NCI-H2196 treated with DMSO at 0.1 percent for 48 hours (cell line): Measurements from ENCODE around the gene PTPRM.

Experiments used
- DNase-seq: peaks from one replicate; lab custom pipeline; 2025; ENCODE audit not compliant: unreplicated experiment; lab: John Stamatoyannopoulos, UW

Gene PTPRM

GRCh38 chr18:8373486-8373885 is 806.4 kb downstream of the PTPRM start:
- no peak for DNase-seq

DNA sequence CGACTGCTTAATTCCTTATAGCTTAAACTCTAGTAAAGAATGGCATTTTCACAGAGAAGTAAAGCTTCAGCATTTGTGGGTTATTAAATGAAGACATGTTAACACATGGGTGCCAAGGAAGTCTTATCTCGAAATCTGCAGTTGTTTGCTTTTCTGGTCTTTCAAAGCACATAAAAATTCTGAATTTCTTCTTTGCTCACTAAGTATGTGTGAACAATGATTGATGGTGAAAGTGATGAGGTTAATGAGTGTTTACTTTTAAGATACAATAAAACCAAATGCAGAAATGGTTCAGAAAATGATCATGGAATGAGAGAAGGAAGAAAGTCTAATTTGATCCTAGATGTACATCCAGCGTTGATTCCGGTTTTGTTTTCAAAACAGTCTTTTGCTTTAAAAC is 807.6 kb downstream of the PTPRM start:
- DNase-seq = no peak

- no peak for DNase-seq
These were observed 808.1 kb downstream of the PTPRM start for GRCh38 chr18:8375249-8375648.

DNA sequence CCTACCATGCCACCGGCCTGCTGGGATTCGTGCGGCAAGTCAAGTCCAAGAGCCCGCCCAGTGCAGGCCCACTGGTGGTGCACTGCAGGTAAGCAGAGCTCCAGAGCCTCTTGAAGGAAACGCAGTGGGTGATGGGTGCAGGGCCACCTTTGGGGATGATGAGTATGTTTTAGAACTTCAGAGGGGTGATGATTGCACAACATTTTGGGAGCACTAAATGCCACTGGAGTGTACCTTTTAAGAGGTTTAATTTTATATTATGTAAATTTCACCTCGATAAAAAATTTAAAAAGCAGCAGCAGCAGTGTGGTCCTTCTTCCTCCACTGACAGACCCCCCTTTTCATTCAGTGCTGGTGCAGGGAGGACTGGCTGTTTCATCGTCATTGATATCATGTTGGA is 809.0 kb downstream of the PTPRM start:
- no peak for DNase-seq

- DNase-seq = no peak
These were observed 812.2 kb downstream of the PTPRM start for GRCh38 chr18:8379187-8379941.

DNA sequence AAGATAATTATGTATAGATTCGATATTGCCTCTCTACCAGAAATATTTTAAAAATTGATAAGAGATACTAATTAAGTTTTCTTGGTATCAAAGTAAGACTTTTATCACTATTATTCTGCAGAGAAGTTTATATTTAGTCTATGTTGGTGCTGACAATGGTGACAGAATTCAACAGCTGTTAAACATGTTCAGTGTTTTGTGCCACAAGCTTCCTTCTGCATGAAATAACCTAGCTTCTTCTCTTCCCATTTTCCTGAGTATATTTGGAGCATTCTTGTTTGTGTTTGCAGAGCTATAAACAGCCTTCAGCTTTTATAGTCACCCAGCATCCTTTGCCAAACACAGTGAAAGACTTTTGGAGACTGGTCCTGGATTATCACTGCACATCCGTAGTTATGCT is 812.9 kb downstream of the PTPRM start:
- no peak for DNase-seq

GRCh38 chr18:8380926-8381325 is 813.8 kb downstream of the PTPRM start:
- DNase-seq = no peak

- DNase-seq = no peak
These were observed 814.8 kb downstream of the PTPRM start for GRCh38 chr18:8381821-8382459.

- no peak for DNase-seq
These were observed 818.3 kb downstream of the PTPRM start for GRCh38 chr18:8385400-8385799.

DNA sequence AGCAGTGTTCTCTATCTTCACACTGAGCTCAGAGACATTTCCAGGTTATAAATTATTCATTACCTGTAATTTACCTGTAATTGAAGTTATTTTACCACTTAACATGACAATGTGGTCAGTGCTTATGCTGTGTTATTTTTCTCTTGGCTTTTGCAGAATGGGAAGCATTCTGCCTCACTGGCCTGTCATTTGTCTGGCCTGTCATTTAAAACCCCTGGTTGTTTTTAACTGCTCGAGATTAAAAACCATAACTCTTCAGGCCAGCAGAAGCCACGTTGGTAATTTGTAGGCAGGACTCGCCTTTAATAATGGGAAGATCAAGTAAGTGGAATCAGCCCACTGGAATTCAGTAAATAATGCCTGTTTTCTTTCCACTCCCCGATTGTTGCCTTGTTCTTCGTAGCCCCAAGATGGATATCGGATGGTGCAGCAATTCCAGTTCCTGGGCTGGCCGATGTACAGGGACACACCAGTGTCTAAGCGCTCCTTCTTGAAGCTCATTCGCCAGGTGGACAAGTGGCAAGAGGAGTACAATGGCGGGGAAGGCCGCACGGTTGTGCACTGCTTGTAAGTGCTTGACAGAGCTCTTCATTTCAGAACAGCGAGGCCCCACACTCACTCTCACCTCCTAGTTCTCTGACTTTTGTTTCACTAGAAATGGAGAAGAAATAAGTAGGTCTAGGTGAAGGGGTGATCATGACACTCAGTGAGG is 819.7 kb downstream of the PTPRM start:
- no peak for DNase-seq

DNA sequence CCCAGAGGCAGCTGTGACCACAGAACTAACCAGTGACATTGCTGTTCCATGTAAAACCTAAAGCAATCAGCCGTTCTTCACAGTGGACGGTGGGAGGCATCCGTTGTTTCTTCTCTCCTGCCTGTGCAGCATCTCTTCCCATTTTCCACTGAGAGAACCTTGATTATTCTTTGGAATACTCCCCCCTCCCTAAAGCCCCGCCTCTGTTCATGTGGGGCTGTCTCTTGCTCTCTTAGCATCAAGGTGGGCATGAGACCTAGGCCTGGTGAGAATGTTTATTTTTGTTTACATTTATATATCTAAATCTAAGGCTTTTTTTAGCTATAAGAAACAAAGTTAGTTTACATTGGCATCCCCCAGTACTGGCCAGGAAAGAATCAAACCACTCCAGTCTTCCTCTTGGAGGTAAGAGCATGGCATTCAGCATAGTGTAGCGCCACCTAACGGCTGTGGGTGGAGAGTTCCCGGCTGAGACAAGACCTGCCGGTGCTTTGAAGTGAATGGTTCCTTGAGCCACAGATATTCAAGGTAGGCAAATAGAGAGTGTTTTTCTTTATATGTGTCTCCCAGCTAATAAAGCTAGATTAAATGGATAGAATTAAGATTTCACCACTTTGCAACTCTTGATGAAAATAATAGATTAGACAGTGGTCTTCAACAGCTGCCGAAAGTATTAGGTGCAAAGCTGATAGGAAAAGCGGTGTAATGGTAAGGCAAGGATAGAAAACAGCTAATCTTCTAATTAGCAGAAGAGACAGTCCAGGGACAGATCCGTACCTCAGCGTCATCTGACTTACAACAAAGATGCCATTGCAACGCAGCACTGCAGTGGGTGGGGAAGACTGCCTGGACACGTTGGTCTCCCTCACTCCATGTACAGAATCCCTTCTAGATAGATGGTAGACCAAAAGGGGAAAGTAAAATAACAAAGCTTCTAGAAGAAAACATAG is 822.5 kb downstream of the PTPRM start:
- peak; percentile 53 for DNase-seq

GRCh38 chr18:8391068-8391467 is 824.0 kb downstream of the PTPRM start:
- no peak for DNase-seq

GRCh38 chr18:8396254-8396653 is 829.1 kb downstream of the PTPRM start:
- DNase-seq = no peak

GRCh38 chr18:8397034-8397433 is 829.9 kb downstream of the PTPRM start:
- DNase-seq = no peak

GRCh38 chr18:8399138-8399537 is 832.0 kb downstream of the PTPRM start:
- no peak for DNase-seq

- no peak for DNase-seq
These were observed 833.2 kb downstream of the PTPRM start for GRCh38 chr18:8400193-8400752.

DNA sequence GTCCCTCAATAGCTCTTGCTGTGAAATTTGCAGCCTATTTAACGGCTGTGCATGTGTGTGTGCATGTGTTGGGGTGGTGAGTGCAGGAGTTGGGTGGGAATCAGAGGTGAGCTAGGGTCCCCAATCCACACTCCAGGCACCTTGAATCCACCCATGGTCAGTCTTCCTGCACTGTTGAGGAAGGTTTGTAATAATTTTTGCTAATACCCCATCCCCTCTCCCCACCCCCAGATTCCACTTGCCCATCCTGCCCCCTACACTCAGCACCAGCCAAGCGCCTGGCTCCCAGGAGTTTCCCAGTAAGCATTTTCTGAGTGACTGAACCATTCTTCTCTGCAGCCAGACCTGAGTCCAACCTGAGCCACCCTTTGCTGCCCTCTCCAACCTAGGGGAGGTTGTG is 833.7 kb downstream of the PTPRM start:
- no peak for DNase-seq

DNA sequence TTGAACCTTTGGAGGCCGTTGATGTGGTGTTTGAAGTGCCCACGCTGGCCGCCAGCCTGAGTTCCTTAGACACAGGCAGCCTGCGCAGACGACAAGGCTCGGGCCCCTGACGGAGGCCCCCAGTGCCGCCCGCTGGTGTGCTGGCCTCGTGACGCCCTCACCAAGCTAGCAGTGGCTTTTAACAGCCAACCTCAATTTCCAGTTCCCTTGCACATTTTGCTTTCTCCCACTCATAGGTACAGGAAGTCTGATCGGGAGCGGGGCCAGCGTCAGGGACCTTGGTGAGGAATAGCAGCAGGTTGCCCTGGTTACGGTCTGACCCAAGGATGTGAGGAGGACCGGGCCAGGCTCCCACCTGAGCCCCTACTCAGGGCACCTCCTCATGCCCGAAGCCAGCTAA is 834.5 kb downstream of the PTPRM start:
- DNase-seq = no peak

- DNase-seq = no peak
These were observed 835.1 kb downstream of the PTPRM start for GRCh38 chr18:8402237-8402636.

DNA sequence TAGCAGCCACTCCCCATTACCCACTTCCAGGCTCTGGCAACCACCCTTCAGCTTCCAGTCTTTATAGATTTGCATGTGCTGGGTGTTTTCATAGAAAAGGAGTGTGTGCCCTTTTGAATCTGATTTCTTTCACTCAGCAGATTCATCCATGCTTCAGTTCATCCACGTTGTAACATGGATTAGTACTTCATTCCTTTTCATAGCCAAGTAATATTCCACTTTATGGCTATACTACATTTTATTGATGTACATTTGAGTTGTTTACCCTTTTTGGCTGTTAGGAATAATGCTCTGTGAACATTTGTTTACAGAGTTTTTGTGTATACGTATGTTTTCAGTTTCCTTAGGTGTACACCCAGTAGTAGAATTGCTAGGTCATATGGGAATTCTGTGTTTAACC is 836.6 kb downstream of the PTPRM start:
- no peak for DNase-seq
